Measurements from ENCODE around the gene CORO1C. TPM values are rescaled to one million over a fixed set of nuclear protein-coding genes. Genes with fewer than 3 reads are reported as not detected.
"Not testable (repeated sequence)": the region's sequence is repeated elsewhere in the genome, so short reads cannot be mapped to it uniquely, and the experiment has no call there.

The CORO1C gene
- total RNA-seq, 2 donors from 2014 or later = 13.3 to 61.1 TPM

DNA sequence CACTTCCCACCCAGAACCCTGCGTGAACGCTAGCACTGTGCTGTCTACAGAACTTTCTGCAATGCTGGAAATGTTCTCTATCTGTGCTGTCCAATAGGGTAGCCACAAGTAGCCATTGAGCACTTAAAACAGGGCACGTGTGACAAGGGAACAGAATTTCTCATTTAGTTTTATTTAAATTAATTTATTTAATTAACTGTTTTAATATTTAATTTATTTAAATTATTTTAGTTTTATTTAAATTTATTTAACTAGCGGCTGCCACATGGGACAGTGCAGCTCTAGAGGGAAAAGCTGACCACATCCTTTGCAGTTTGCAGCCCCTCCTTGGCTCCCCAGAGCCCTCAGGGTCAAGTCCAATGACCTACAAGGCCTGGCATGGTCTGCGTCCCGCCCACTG, 35.0 kb upstream of the CORO1C start:
- no peak for DNase-seq
- ATAC-seq = no peak
- Mint-ChIP-seq H3K27ac (no peak overlapping the region), H3K4me1 (peaks cover 4% of the 10 kb centered on the region), H3K27me3 (peaks cover 6% of the 10 kb centered on the region), H3K4me3 (no peak overlapping the region), H3K36me3 (ENCODE audit: low read depth) (no peaks in the 10 kb centered on the region)
- no peaks in the 10 kb centered on the region for H3K9me3 ChIP-seq (ENCODE audit: control insufficient read depth, low read length, poor library complexity, severe bottlenecking)

DNA sequence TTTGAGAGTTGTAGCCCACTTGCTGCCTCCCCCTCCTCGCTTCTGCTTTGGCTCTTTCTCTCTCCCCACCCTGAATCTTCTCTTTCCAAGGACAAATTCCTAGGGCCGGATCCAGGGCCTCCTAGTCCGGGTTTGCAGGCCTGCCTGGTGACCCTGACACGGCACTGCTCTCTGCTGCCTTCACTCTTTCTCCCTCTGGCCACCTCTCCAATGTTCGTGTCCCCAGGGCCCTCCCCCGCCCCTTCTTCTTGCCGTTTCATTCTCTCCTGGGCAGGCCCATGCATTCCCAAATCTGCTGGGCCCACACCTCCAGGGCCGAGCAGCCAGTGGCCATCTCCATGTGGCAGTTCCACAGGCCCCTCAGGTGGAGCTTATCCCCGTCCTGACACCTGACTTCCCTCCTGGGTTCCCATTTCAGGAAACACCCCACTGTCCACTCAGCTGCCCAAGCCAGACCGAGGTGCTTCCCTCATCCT, 34.0 kb upstream of the CORO1C start:
- no peaks in the 10 kb centered on the region for H3K9me3 ChIP-seq (ENCODE audit: control insufficient read depth, low read length, poor library complexity, severe bottlenecking)
- no peak overlapping the region for H3K4me3 Mint-ChIP-seq
- H3K27me3 Mint-ChIP-seq = peaks cover 6% of the 10 kb centered on the region
- no peaks in the 10 kb centered on the region for H3K36me3 Mint-ChIP-seq (ENCODE audit: low read depth)
- no peak for ATAC-seq
- H3K27ac Mint-ChIP-seq = no peak overlapping the region
- H3K4me1 Mint-ChIP-seq = peaks cover 4% of the 10 kb centered on the region
- DNase-seq = no peak

DNA sequence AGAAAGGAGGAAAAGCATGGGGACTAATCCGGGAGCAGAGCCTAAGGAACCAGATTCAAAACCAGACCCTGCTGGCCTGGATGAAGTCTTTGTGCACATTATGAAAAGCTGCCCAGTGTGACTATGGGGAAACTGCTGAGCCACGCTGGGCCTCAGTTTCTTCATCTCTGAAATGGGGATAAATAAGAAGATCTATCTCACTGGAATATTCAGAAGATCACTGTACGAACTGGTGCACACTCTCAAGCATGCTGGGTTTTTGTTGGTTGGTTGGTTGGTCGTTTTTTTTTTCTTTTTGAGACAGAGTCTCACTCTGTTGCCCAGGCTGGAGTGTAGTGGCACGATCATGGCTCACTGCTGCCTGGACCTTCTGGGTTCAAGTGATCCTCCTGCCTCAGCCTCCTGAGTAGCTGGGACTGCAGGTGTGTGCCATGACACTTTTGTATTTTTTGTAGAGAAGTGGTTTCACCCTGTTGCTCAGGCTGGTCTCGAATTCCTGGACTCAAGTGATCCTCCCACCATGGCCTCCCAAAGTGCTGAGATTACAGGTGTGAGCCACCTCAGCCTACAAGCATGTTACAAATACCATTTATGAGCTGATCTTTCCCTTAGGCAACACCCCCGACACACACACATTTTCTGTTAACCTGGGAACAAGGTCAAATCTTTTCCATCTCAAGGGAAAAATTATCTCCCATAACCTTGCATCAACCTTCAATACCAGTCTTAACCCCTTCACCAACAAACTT, 33.4 kb upstream of the CORO1C start:
- DNase-seq (no peak), ATAC-seq (no peak)
- peaks cover 6% of the 10 kb centered on the region for H3K27me3 Mint-ChIP-seq
- no peak overlapping the region for H3K4me3 Mint-ChIP-seq
- no peak overlapping the region for H3K27ac Mint-ChIP-seq
- H3K9me3 ChIP-seq (ENCODE audit: control insufficient read depth, low read length, poor library complexity, severe bottlenecking) = no peaks in the 10 kb centered on the region
- H3K36me3 Mint-ChIP-seq (ENCODE audit: low read depth) = no peaks in the 10 kb centered on the region
- H3K4me1 Mint-ChIP-seq = peaks cover 4% of the 10 kb centered on the region

DNA sequence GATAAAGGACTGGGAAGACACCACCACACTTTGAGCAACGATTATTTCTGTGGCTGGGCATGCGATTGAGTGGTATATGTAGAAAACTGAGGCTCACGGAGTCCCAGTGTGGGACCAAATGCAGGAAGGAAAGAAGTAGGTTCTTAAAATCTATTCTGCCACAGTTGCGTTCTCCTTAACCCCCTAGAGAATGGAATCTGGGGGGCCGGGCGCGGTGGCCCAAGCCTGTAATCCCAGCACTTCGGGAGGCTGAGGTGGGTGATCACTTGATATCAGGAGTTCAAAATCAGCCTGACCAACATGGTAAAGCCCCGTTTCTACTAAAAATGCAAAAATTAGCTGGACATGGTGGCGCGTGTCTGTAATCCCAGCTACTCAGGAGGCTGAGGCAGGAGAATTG, 29.9 kb upstream of the CORO1C start:
- Mint-ChIP-seq H3K36me3 (ENCODE audit: low read depth) (peaks cover 2% of the 10 kb centered on the region), H3K4me1 (peaks cover 5% of the 10 kb centered on the region), H3K27me3 (peaks cover 5% of the 10 kb centered on the region), H3K27ac (no peak overlapping the region), H3K4me3 (no peak overlapping the region)
- DNase-seq = no peak
- H3K9me3 ChIP-seq (ENCODE audit: control insufficient read depth, low read length, poor library complexity, severe bottlenecking) = no peaks in the 10 kb centered on the region
- no peak for ATAC-seq

DNA sequence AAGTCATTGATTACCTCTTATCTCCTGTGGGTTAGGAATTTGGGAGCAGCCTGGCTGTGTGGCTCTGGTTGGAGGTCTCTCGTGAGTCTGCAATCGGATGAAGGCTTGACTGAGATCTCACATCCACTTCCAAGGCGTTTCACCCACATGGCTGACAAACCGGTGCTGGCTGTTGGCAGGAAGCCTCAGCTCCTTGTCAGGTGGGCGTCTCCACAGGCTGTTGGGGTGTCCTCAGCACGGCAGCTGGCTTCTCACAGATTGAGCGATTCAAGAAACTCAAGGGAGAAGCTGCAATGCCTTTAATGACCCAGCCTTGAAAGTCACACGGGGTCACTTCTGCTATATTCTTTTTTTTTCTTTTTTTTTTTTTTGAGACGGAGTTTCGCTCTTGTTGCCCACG, 28.6 kb upstream of the CORO1C start:
- no peaks in the 10 kb centered on the region for H3K9me3 ChIP-seq (ENCODE audit: control insufficient read depth, low read length, poor library complexity, severe bottlenecking)
- H3K36me3 Mint-ChIP-seq (ENCODE audit: low read depth) = peaks cover 2% of the 10 kb centered on the region
- DNase-seq (no peak), ATAC-seq (no peak)
- peaks cover 5% of the 10 kb centered on the region for H3K27me3 Mint-ChIP-seq
- no peak overlapping the region for H3K27ac Mint-ChIP-seq
- H3K4me3 Mint-ChIP-seq = no peak overlapping the region
- H3K4me1 Mint-ChIP-seq = peaks cover 5% of the 10 kb centered on the region

DNA sequence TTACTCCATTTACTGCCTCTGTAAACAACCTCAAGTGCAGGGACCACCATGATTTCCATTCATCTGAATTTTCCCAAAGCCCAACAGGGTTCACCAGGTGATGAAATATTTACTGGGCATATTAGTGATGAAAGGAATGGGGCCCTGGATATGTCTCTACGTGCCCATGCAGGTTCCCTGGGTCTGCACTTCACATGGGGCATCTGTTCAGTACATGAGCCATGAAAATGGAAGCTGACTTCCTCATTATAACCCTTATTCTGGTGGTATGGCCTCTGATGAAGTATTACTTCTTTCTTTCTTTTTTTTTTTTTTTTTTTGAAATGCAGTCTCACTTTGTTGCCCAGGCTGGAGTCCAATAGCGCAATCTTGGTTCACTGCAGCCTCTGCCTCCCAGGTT, 26.5 kb upstream of the CORO1C start:
- H3K27ac Mint-ChIP-seq = no peak overlapping the region
- no peaks in the 10 kb centered on the region for H3K9me3 ChIP-seq (ENCODE audit: control insufficient read depth, low read length, poor library complexity, severe bottlenecking)
- H3K4me3 Mint-ChIP-seq = no peak overlapping the region
- H3K4me1 Mint-ChIP-seq = peaks cover 5% of the 10 kb centered on the region
- no peak for DNase-seq
- peaks cover 2% of the 10 kb centered on the region for H3K36me3 Mint-ChIP-seq (ENCODE audit: low read depth)
- no peak for ATAC-seq
- peaks cover 5% of the 10 kb centered on the region for H3K27me3 Mint-ChIP-seq

DNA sequence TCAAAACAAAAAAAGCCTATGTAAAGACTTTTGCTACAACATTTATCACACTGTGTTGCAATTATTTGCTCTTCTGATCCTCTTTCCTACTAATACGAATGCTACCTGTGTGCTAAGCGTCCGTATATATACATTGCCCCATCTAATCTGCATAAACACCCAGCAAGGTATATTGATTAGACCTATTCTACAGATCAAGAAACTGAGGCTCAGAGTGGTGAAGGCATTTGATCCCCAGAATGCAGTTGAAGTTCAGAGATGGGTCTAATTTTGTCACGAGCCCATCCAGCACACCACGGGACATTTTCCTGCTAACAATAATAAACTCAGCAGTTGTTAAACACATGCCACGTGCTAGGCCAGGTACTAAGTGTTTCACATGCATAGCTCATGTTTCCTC, 25.1 kb upstream of the CORO1C start:
- Mint-ChIP-seq H3K4me1 (peaks cover 3% of the 10 kb centered on the region), H3K27ac (no peak overlapping the region), H3K27me3 (peaks cover 5% of the 10 kb centered on the region), H3K4me3 (no peak overlapping the region), H3K36me3 (ENCODE audit: low read depth) (peaks cover 2% of the 10 kb centered on the region)
- H3K9me3 ChIP-seq (ENCODE audit: control insufficient read depth, low read length, poor library complexity, severe bottlenecking) = no peaks in the 10 kb centered on the region
- ATAC-seq = no peak
- DNase-seq = no peak

DNA sequence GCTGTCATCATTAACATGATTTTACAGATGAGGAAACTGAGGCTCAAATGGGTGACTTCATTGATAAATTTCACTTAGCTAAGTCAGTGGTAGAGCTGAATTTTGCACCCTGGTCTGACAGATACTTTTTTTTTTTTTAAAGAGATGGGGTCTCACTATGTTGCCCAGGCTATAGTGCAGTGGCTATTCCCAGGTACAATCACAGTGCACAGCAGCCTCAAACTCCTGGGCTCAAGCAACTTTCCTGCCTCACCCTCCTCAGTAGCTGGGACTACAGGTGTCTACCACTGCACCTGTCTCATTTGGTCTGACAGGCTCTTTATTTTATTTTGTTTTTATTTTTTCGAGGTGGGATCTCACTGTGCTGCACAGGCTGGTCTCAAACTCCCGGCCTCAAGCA, 24.2 kb upstream of the CORO1C start:
- H3K9me3 ChIP-seq (ENCODE audit: control insufficient read depth, low read length, poor library complexity, severe bottlenecking) = no peaks in the 10 kb centered on the region
- peaks cover 5% of the 10 kb centered on the region for H3K27me3 Mint-ChIP-seq
- peaks cover 3% of the 10 kb centered on the region for H3K4me1 Mint-ChIP-seq
- DNase-seq = no peak
- no peak for ATAC-seq
- no peak overlapping the region for H3K27ac Mint-ChIP-seq
- no peak overlapping the region for H3K4me3 Mint-ChIP-seq
- peaks cover 2% of the 10 kb centered on the region for H3K36me3 Mint-ChIP-seq (ENCODE audit: low read depth)

DNA sequence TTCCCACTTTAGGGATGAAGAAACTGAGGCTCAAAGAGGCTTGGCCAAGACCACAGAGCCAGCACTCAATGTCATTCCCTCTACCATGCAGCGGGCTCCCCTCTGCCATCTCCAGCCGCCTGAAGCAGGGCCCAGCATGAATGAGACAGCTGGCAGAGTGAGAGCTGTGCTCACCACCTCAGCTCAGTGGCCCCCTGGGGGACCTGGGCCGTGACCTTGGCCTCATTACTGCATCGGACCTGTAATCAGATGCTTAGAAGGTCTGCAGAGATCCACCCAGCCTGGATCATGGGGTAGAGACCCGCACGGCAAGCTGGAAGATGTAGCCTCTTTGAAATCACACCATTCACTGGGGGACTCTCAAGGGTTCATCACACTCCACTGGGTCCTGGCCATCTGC, 22.7 kb upstream of the CORO1C start:
- Mint-ChIP-seq H3K4me1 (no peaks in the 10 kb centered on the region), H3K27ac (no peak overlapping the region), H3K4me3 (no peak overlapping the region), H3K27me3 (peaks cover 1% of the 10 kb centered on the region), H3K36me3 (ENCODE audit: low read depth) (no peaks in the 10 kb centered on the region)
- no peak for ATAC-seq
- DNase-seq = no peak
- H3K9me3 ChIP-seq (ENCODE audit: control insufficient read depth, low read length, poor library complexity, severe bottlenecking) = no peaks in the 10 kb centered on the region

DNA sequence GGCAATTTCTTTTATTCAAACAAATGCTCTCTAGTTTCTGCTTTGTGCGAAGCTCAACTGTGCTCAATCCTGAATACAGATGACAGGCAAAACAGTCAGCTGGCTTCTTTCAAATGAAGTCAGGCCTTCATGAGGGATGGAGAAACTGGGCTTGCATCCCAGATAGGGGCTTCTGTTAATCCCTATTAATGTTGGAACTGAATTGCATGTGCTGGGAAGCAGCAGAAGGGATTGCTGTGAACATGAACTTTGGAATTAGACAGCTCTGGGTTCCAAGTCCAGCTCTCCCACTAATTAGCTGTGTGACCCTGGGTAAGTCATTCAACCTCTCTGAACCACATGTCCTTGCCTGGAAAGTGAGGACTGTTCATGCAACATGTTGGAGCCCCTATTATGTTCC, 21.1 kb upstream of the CORO1C start:
- ATAC-seq (no peak), DNase-seq (no peak)
- H3K4me1 Mint-ChIP-seq = no peaks in the 10 kb centered on the region
- H3K27ac Mint-ChIP-seq = no peak overlapping the region
- H3K4me3 Mint-ChIP-seq = no peak overlapping the region
- H3K36me3 Mint-ChIP-seq (ENCODE audit: low read depth) = no peaks in the 10 kb centered on the region
- no peaks in the 10 kb centered on the region for H3K27me3 Mint-ChIP-seq
- H3K9me3 ChIP-seq (ENCODE audit: control insufficient read depth, low read length, poor library complexity, severe bottlenecking) = no peaks in the 10 kb centered on the region

DNA sequence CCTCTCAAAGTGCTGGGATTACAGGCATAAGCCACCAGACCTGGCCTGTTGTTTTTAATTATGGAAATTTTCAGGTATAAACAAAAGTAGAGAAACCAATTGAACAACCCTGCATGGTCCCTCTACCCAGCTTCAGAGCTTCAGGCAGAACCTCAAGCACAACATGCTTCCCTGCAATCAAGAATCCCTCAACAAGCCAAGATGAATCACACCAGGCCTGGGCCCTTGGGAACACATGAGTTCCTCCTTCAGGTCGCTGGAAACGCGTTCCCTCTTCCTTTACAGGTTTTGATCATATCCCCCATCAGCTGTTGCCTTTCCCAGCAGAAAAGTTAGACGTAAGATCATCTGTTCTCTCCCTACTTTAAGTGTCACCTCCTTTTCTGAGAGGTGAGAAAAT, 20.5 kb upstream of the CORO1C start:
- ATAC-seq (no peak), DNase-seq (no peak)
- no peaks in the 10 kb centered on the region for H3K9me3 ChIP-seq (ENCODE audit: control insufficient read depth, low read length, poor library complexity, severe bottlenecking)
- no peak overlapping the region for H3K27ac Mint-ChIP-seq
- no peaks in the 10 kb centered on the region for H3K27me3 Mint-ChIP-seq
- no peak overlapping the region for H3K4me3 Mint-ChIP-seq
- H3K36me3 Mint-ChIP-seq (ENCODE audit: low read depth) = no peaks in the 10 kb centered on the region
- H3K4me1 Mint-ChIP-seq = no peaks in the 10 kb centered on the region

DNA sequence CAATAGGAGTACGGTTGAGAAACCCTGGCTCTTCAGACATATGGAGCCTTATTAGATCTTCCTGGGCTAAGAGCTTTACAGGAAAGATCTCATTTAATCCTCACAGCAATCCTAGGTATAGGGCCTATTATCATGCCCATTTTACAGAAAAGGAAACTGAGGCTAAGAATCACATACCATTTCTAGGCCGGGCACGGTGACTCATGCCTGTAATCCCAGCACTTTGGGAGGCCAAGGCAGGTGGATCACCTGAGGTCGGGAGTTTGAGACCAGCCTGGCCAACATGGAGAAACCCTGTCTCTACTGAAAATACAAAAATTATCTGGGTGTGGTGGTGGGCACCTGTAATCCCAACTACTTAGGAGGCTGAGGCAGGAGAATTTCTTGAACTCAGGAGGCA, 19.7 kb upstream of the CORO1C start:
- H3K27me3 Mint-ChIP-seq; H3K9me3 ChIP-seq (ENCODE audit: control insufficient read depth, low read length, poor library complexity, severe bottlenecking); ATAC-seq; H3K27ac Mint-ChIP-seq; H3K4me3 Mint-ChIP-seq; H3K4me1 Mint-ChIP-seq; DNase-seq; H3K36me3 Mint-ChIP-seq (ENCODE audit: low read depth): not testable (repeated sequence)

DNA sequence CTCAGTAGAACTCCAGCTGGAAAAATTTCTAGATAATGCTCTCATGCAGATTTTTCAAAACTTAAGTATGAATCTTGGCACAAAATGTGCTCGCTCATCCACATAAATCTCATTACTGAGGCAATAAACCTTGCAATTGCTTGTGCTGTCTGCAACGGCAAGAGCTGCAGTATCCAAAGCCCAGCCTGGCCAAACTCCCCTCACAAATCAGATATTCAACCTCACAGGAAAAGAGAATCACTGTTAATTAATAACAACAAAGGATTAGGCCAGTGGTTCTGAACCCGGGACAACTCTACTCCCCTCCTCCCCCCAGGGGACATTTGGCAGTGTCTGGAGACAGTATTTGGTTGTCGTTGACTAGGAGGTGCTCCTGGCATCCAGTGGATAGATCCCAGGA, 19.2 kb upstream of the CORO1C start:
- no peaks in the 10 kb centered on the region for H3K9me3 ChIP-seq (ENCODE audit: control insufficient read depth, low read length, poor library complexity, severe bottlenecking)
- H3K27ac Mint-ChIP-seq = no peak overlapping the region
- ATAC-seq (no peak), DNase-seq (no peak)
- H3K4me3 Mint-ChIP-seq = no peak overlapping the region
- H3K36me3 Mint-ChIP-seq (ENCODE audit: low read depth) = no peaks in the 10 kb centered on the region
- no peaks in the 10 kb centered on the region for H3K4me1 Mint-ChIP-seq
- H3K27me3 Mint-ChIP-seq = no peaks in the 10 kb centered on the region

DNA sequence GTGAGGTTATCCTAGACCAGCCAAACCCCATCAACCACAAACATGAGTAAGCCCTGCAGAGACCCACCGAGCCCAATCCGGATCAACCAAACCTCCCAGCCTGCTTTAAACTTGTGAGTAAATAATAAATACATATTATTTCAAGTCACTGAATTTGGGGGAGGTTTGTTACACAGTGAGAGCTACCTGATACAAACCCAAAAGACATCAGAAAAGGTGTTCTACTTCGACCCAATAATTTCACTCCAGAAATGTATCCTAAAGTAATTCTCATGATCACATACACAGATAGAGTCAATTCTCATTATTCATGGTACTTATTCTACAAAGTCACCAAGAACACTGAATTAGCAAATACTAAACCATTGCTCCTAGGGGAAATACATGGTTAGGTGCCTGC, 16.2 kb upstream of the CORO1C start:
- no peak for ATAC-seq
- no peak overlapping the region for H3K27ac Mint-ChIP-seq

More for the DNA sequence above, 16.2 kb upstream of the CORO1C start:
- Mint-ChIP-seq H3K36me3 (ENCODE audit: low read depth) (no peaks in the 10 kb centered on the region), H3K4me1 (no peaks in the 10 kb centered on the region), H3K4me3 (no peak overlapping the region), H3K27me3 (peaks cover 7% of the 10 kb centered on the region)
- no peaks in the 10 kb centered on the region for H3K9me3 ChIP-seq (ENCODE audit: control insufficient read depth, low read length, poor library complexity, severe bottlenecking)
- no peak for DNase-seq

Data from T-helper 17 cell (primary cell).